ENCODE measurements around the gene ANKRD34A.

DNA sequence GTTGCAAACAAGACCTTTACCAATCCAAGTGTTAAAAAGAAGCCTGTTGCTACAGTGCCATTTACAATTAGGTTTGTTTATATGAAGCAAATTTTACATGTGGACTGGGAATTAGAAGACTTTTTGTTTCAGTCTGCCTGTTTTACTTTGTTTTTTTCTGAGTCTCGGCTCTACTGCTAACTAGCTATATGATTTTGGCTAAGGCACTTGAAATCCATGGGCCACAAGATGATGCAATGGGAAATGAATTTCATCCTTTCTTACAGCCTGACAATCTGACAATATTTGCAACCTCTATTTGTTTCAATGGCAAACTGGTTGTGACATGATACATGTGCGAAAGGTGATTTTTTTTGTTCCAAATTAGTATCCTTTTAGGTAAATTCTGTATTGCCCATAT, 42.1 kb downstream of the ANKRD34A start:
- TF ChIP-seq, protein P1, sequence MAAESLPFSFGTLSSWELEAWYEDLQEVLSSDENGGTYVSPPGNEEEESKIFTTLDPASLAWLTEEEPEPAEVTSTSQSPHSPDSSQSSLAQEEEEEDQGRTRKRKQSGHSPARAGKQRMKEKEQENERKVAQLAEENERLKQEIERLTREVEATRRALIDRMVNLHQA (CRISPR knock-in tag; IDR thresholded peaks at IDR 0.05) = no peak
- no peak for TF ChIP-seq ZNF766 (CRISPR knock-in tag; IDR thresholded peaks at IDR 0.05; ENCODE audit: borderline replicate concordance)
- TF ChIP-seq, protein P2, sequence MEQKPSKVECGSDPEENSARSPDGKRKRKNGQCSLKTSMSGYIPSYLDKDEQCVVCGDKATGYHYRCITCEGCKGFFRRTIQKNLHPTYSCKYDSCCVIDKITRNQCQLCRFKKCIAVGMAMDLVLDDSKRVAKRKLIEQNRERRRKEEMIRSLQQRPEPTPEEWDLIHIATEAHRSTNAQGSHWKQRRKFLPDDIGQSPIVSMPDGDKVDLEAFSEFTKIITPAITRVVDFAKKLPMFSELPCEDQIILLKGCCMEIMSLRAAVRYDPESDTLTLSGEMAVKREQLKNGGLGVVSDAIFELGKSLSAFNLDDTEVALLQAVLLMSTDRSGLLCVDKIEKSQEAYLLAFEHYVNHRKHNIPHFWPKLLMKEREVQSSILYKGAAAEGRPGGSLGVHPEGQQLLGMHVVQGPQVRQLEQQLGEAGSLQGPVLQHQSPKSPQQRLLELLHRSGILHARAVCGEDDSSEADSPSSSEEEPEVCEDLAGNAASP (CRISPR knock-in tag; IDR thresholded peaks at IDR 0.05; ENCODE audit: borderline replicate concordance) = no peak
- TF ChIP-seq, protein P3, sequence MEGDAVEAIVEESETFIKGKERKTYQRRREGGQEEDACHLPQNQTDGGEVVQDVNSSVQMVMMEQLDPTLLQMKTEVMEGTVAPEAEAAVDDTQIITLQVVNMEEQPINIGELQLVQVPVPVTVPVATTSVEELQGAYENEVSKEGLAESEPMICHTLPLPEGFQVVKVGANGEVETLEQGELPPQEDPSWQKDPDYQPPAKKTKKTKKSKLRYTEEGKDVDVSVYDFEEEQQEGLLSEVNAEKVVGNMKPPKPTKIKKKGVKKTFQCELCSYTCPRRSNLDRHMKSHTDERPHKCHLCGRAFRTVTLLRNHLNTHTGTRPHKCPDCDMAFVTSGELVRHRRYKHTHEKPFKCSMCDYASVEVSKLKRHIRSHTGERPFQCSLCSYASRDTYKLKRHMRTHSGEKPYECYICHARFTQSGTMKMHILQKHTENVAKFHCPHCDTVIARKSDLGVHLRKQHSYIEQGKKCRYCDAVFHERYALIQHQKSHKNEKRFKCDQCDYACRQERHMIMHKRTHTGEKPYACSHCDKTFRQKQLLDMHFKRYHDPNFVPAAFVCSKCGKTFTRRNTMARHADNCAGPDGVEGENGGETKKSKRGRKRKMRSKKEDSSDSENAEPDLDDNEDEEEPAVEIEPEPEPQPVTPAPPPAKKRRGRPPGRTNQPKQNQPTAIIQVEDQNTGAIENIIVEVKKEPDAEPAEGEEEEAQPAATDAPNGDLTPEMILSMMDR (CRISPR knock-in tag; IDR thresholded peaks at IDR 0.05) = no peak
- TF ChIP-seq, protein P4, sequence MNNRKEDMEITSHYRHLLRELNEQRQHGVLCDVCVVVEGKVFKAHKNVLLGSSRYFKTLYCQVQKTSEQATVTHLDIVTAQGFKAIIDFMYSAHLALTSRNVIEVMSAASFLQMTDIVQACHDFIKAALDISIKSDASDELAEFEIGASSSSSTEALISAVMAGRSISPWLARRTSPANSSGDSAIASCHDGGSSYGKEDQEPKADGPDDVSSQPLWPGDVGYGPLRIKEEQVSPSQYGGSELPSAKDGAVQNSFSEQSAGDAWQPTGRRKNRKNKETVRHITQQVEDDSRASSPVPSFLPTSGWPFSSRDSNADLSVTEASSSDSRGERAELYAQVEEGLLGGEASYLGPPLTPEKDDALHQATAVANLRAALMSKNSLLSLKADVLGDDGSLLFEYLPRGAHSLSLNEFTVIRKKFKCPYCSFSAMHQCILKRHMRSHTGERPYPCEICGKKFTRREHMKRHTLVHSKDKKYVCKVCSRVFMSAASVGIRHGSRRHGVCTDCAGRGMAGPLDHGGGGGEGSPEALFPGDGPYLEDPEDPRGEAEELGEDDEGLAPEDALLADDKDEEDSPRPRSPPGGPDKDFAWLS (CRISPR knock-in tag; IDR thresholded peaks at IDR 0.05; ENCODE audit: borderline replicate concordance) = no peak
